HCT116 (cell line): ENCODE results near the gene NFATC2IP. TPM values are rescaled to one million over a fixed set of nuclear protein-coding genes. Genes with fewer than 3 reads are reported as not detected.

Source experiments
- ATAC-seq: fragments of 200-7000 bp; cut with Tn5 transposase; 2 replicates; pipeline ENCODE4 v1.9.1; 2020; ENCODE audit warnings: mild to moderate bottlenecking, moderate library complexity
- BruUV-seq: library from RNA; stranded (reverse); fragments of 400-500 nt; replicated peaks from 2 replicates; lab custom pipeline; 2021; lab: Mats Ljungman, UMichigan
- CTCF ChIA-PET: fragments of 300-600 bp; sonication (Branson Sonifier 250); formaldehyde crosslinking; loops from one replicate; lab custom pipeline; 2021; ENCODE audit warnings: antibody characterized with exemption; lab: Charles Lee
- POLR2A ChIA-PET: fragments of 300-600, 350-600 bp; sonication (Branson Sonifier 250); formaldehyde crosslinking; loops from one replicate; lab custom pipeline; 2021; ENCODE audit warnings: antibody characterized with exemption; lab: Charles Lee
- RAD21 ChIA-PET, 2 experiments: fragments of 300-600 bp; sonication (Branson Sonifier 250); formaldehyde crosslinking; loops; one replicate each; lab custom pipeline; 2023; ENCODE audit warnings: low total read pairs in 2 of 2; ENCODE audit not compliant: uncharacterized antibody in 2 of 2, unreplicated experiment in 2 of 2, low non-redundant PET in 1 of 2; lab: Charles Lee
- DNase-seq: peaks from one replicate; pipeline ENCODE4 v3.0.0-alpha.2; 2010; ENCODE audit warnings: low read depth, low spot score
- H2AFZ ChIP-seq: fragments of 200-600 bp; shearing (Covaris generic), sonication (generic); 2 replicates; pipeline ENCODE4 v1.6.1; 2017; ENCODE audit warnings: low read depth, mixed run types, mixed read lengths, antibody characterized with exemption, low read length; ENCODE audit not compliant: poor library complexity, severe bottlenecking
- H3K27ac ChIP-seq: 2 replicates; pipeline ENCODE4 v1.5.1; 2012; ENCODE audit warnings: low read depth, low read length
- H3K27me3 ChIP-seq: fragments of 200-600 bp; sonication (generic); 2 replicates; pipeline ENCODE4 v1.6.1; 2016; ENCODE audit warnings: mixed run types, low read length, mixed read lengths; ENCODE audit not compliant: insufficient read depth
- H3K36me3 ChIP-seq, 2 experiments: fragments of 200-500 bp in 1 of 2; fragments of 200-600 bp in 1 of 2; sonication (Bioruptor generic) in 1 of 2; sonication (generic) in 1 of 2; 2 replicates each; pipeline versions ENCODE4 v1.5.1 to v1.6.1; 2014 to 2016; ENCODE audit warnings: low read length in 2 of 2, inconsistent platforms in 1 of 2, mixed read lengths in 1 of 2, mixed run types in 1 of 2; ENCODE audit not compliant: insufficient read depth in 2 of 2, control insufficient read depth in 1 of 2
- H3K4me1 ChIP-seq, 2 experiments: fragments of 200-600 bp in 1 of 2; sonication (generic) in 1 of 2; 2 replicates each; pipeline versions ENCODE4 v1.5.1 to v1.6.1; 2012 to 2017; ENCODE audit warnings: low read length in 2 of 2, inconsistent platforms in 1 of 2, mild to moderate bottlenecking in 1 of 2, mixed read lengths in 1 of 2, mixed run types in 1 of 2, moderate library complexity in 1 of 2; ENCODE audit not compliant: insufficient read depth in 2 of 2, control insufficient read depth in 1 of 2
- H3K4me2 ChIP-seq: fragments of 200-600 bp; sonication (generic); 2 replicates; pipeline ENCODE4 v1.6.1; 2017; ENCODE audit warnings: mixed run types, low read length, mixed read lengths
- H3K4me3 ChIP-seq, 2 experiments: fragments of 200-600 bp in 1 of 2; sonication (generic) in 1 of 2; replicated peaks in 1 of 2; 2 replicates each; pipeline ENCODE4 v1.5.1; 2011 to 2016; ENCODE audit warnings: low read length in 2 of 2, control low read depth in 1 of 2, low read depth in 1 of 2, mild to moderate bottlenecking in 1 of 2, mixed read lengths in 1 of 2, mixed run types in 1 of 2
- H3K79me2 ChIP-seq: fragments of 200-600 bp; sonication (generic); 2 replicates; pipeline ENCODE4 v1.6.1; 2017; ENCODE audit warnings: mild to moderate bottlenecking, mixed run types, low read length, moderate library complexity, mixed read lengths; ENCODE audit not compliant: insufficient read depth
- H3K9ac ChIP-seq: fragments of 200-600 bp; sonication (generic); 2 replicates; pipeline ENCODE4 v1.6.1; 2016; ENCODE audit warnings: low read length, mixed read lengths
- H3K9me2 ChIP-seq: fragments of 200-600 bp; sonication (generic), shearing (Covaris generic); 2 replicates; pipeline ENCODE4 v1.6.1; 2017; ENCODE audit warnings: mixed run types, mild to moderate bottlenecking, moderate library complexity; ENCODE audit not compliant: insufficient read depth
- H3K9me3 ChIP-seq, 2 experiments: fragments of 200-500 bp in 1 of 2; fragments of 200-600 bp in 1 of 2; sonication (Bioruptor generic) in 1 of 2; sonication (generic) in 1 of 2; 2 replicates each; pipeline ENCODE4 v1.6.1; 2014 to 2017; ENCODE audit warnings: low read length in 2 of 2, mixed read lengths in 2 of 2, inconsistent platforms in 1 of 2, low read depth in 1 of 2, mild to moderate bottlenecking in 1 of 2, mixed run types in 1 of 2, moderate library complexity in 1 of 2; ENCODE audit not compliant: control insufficient read depth in 1 of 2, insufficient read depth in 1 of 2
- H4K20me1 ChIP-seq: fragments of 200-600 bp; sonication (generic), shearing (Covaris generic); 2 replicates; pipeline ENCODE4 v1.6.1; 2017; ENCODE audit warnings: mixed run types, mild to moderate bottlenecking, moderate library complexity; ENCODE audit not compliant: insufficient read depth
- ATF3 ChIP-seq: IDR thresholded peaks from 2 replicates; pipeline ENCODE4 v1.6.1; 2012
- CBX3 ChIP-seq: IDR thresholded peaks from 2 replicates; pipeline ENCODE4 v1.6.1; 2012; ENCODE audit warnings: low read depth
- CEBPB ChIP-seq: IDR thresholded peaks from 2 replicates; pipeline ENCODE4 v1.6.1; 2012; ENCODE audit warnings: low read depth
- EGR1 ChIP-seq: IDR thresholded peaks from 2 replicates; pipeline ENCODE4 v1.6.1; 2012; ENCODE audit warnings: low read depth
- EZH2 ChIP-seq: fragments of 200-600 bp; sonication (generic); IDR thresholded peaks from 2 replicates; pipeline ENCODE4 v1.6.1; 2017; ENCODE audit warnings: antibody characterized with exemption, mixed run types
- FOSL1 ChIP-seq: IDR thresholded peaks from 2 replicates; pipeline ENCODE4 v1.6.1; 2012; ENCODE audit warnings: low read depth
- JUND ChIP-seq: IDR thresholded peaks from 2 replicates; pipeline ENCODE4 v1.6.1; 2012
- POLR2A ChIP-seq: IDR thresholded peaks from 2 replicates; pipeline ENCODE4 v1.7.0; 2011; ENCODE audit warnings: borderline replicate concordance; ENCODE audit not compliant: insufficient read depth, insufficient read length; ENCODE audit errors: extremely low read depth
- REST ChIP-seq: IDR thresholded peaks from 2 replicates; pipeline ENCODE4 v1.6.1; 2012; ENCODE audit warnings: low read depth
- SIN3A ChIP-seq: IDR thresholded peaks from 2 replicates; pipeline ENCODE4 v1.6.1; 2012; ENCODE audit warnings: low read depth
- TCF7L2 ChIP-seq: IDR thresholded peaks from 2 replicates; pipeline ENCODE4 v1.7.0; 2011; ENCODE audit warnings: borderline replicate concordance, inconsistent platforms; ENCODE audit not compliant: insufficient read depth, insufficient read length; ENCODE audit errors: extremely low read depth
- YY1 ChIP-seq: IDR thresholded peaks from 2 replicates; pipeline ENCODE4 v1.6.1; 2011; ENCODE audit warnings: low read length, low read depth, moderate library complexity, mild to moderate bottlenecking; ENCODE audit not compliant: insufficient replicate concordance; ENCODE audit errors: extremely low read depth
- ZBTB33 ChIP-seq: IDR thresholded peaks from 2 replicates; pipeline ENCODE4 v1.6.1; 2011; ENCODE audit warnings: mild to moderate bottlenecking, low read length, moderate library complexity; ENCODE audit not compliant: insufficient replicate concordance; ENCODE audit errors: extremely low read depth
- ZNF274 ChIP-seq: fragments of 200-500 bp; sonication (Bioruptor generic); IDR thresholded peaks from 2 replicates; pipeline ENCODE4 v1.6.1; 2014; ENCODE audit warnings: mild to moderate bottlenecking, low read depth, low read length, inconsistent platforms
- intact Hi-C: fragments of 100-400 bp; cut with micrococcal nuclease; formaldehyde crosslinking; loops from 2 replicates; pipeline ENCODE4 v1.10.0; 2022
- total RNA-seq: library from RNA; stranded (reverse); gene quantifications from one replicate; pipeline ENCODE4 v1.2.1, GENCODE V29; 2021; ENCODE audit not compliant: unreplicated experiment

Gene NFATC2IP
- total RNA-seq, 1 experiment from 2014 or later = 41.4 TPM

- Histone ChIP-seq H3K27ac (no peak overlapping the region), H3K27me3 (no peaks in the 10 kb centered on the region), H3K79me2 (no peaks in the 10 kb centered on the region), H3K36me3 (peaks cover 4% of the 10 kb centered on the region in 2 experiments; a peak in 2 of 4 replicates), H3K9ac (no peak overlapping the region), H3K9me2 (no peaks in the 10 kb centered on the region), H3K4me3 (no peak overlapping the region), H3K9me3 (no peaks in the 10 kb centered on the region), H4K20me1 (no peaks in the 10 kb centered on the region), H3K4me1 (peaks cover 16 to 30% of the 10 kb centered on the region in 2 experiments), H3K4me2 (no peak overlapping the region), H2AFZ (no peak overlapping the region)
- POLR2A ChIA-PET = no interaction called here
- intact Hi-C loops = no loop called here
- no TSS peak for BruUV-seq
- RAD21 ChIA-PET = no interaction called here
- DNase-seq (no peak), ATAC-seq (no peak)
- CTCF ChIA-PET = no interaction called here
- TF ChIP-seq CEBPB (no peak), ATF3 (no peak), ZBTB33 (no peak), YY1 (no peak), TCF7L2 (no peak), ZNF274 (no peak), JUND (no peak), EZH2 (no peak), CBX3 (no peak), POLR2A (no peak), REST (no peak), EGR1 (no peak), SIN3A (no peak), FOSL1 (no peak)
These were observed 35.6 kb upstream of the NFATC2IP start for GRCh38 chr16:28915181-28915580.
